SK-N-SH treated with all-trans-retinoic acid at 6 μM for 48 hours (cell line): Measurements from ENCODE around the gene PPARG.

Experiments used
- ATAC-seq: fragments of 200-7000 bp; cut with Tn5 transposase; 3 replicates; pipeline ENCODE4 v1.9.1; 2020; ENCODE audit warnings: mild to moderate bottlenecking, moderate library complexity
- ARNTL ChIP-seq: fragments of 450-650 bp; formaldehyde crosslinking; IDR thresholded peaks from 2 replicates; pipeline ENCODE4 v1.5.0; 2020; ENCODE audit warnings: low read depth, mild to moderate bottlenecking, moderate library complexity, borderline replicate concordance
- BACH2 ChIP-seq: fragments of 250-450 bp; sonication (Bioruptor Pico); IDR thresholded peaks from 2 replicates; pipeline ENCODE4 v1.9.0; 2021; ENCODE audit warnings: mild to moderate bottlenecking, borderline replicate concordance
- CSDC2 ChIP-seq: fragments of 250-450 bp; sonication (Bioruptor Pico); IDR thresholded peaks from 2 replicates; pipeline ENCODE4 v1.5.0; 2020; ENCODE audit warnings: mild to moderate bottlenecking, moderate library complexity
- ESRRG ChIP-seq: fragments of 250-450 bp; sonication (Bioruptor Pico); IDR thresholded peaks from 2 replicates; pipeline ENCODE4 v1.6.1; 2021; ENCODE audit warnings: mild to moderate bottlenecking
- GLIS3 ChIP-seq: fragments of 250-450 bp; sonication (Bioruptor Pico); IDR thresholded peaks from 2 replicates; pipeline ENCODE4 v1.5.0; 2020; ENCODE audit warnings: mild to moderate bottlenecking, moderate library complexity
- ISL1 ChIP-seq: fragments of 250-450 bp; sonication (Bioruptor Pico); IDR thresholded peaks from 2 replicates; pipeline ENCODE4 v2.1.2; 2022; ENCODE audit warnings: mild to moderate bottlenecking, moderate library complexity
- PPARA ChIP-seq: fragments of 250-450 bp; sonication (Bioruptor Pico); IDR thresholded peaks from 2 replicates; pipeline ENCODE4 v1.5.0; 2020; ENCODE audit warnings: mild to moderate bottlenecking, borderline replicate concordance
- SNAI2 ChIP-seq: fragments of 250-450 bp; sonication (Bioruptor Pico); IDR thresholded peaks from 2 replicates; pipeline ENCODE4 v1.5.0; 2020; ENCODE audit warnings: mild to moderate bottlenecking, moderate library complexity
- TCF4 ChIP-seq: fragments of 250-450 bp; sonication (Bioruptor Pico); IDR thresholded peaks from 2 replicates; pipeline ENCODE4 v1.8.0; 2021; ENCODE audit warnings: mild to moderate bottlenecking, moderate library complexity, borderline replicate concordance
- TOX ChIP-seq: fragments of 250-450 bp; sonication (Bioruptor Pico); IDR thresholded peaks from 2 replicates; pipeline ENCODE4 v1.8.0; 2021; ENCODE audit warnings: mild to moderate bottlenecking, moderate library complexity, borderline replicate concordance
- ZC3H10 ChIP-seq: fragments of 250-450 bp; sonication (Bioruptor Pico); IDR thresholded peaks from 2 replicates; pipeline ENCODE4 v1.5.1; 2021; ENCODE audit warnings: mild to moderate bottlenecking, moderate library complexity
- ZFP3 ChIP-seq: fragments of 250-450 bp; sonication (Bioruptor Pico); IDR thresholded peaks from 2 replicates; pipeline ENCODE4 v1.5.0; 2020; ENCODE audit warnings: mild to moderate bottlenecking, moderate library complexity
- ZNF565 ChIP-seq: fragments of 450-650 bp; formaldehyde crosslinking; conservative IDR thresholded peaks from 2 replicates; pipeline ENCODE4 v1.5.0; 2020; ENCODE audit warnings: low read depth, mild to moderate bottlenecking, moderate library complexity
- ZNF70 ChIP-seq: fragments of 450-650 bp; formaldehyde crosslinking; IDR thresholded peaks from 2 replicates; pipeline ENCODE4 v1.5.0; 2020; ENCODE audit warnings: mild to moderate bottlenecking, moderate library complexity
- ZNF8 ChIP-seq: fragments of 450-650 bp; formaldehyde crosslinking; IDR thresholded peaks from 2 replicates; pipeline ENCODE4 v1.5.0; 2020; ENCODE audit warnings: mild to moderate bottlenecking, moderate library complexity
- TF ChIP-seq, protein P1 (sequence below): fragments of 250-450 bp; sonication (Bioruptor Pico); IDR thresholded peaks from 2 replicates; pipeline ENCODE4 v1.5.1; 2021; ENCODE audit warnings: mild to moderate bottlenecking, moderate library complexity
- TF ChIP-seq, protein P2 (sequence below): fragments of 250-450 bp; sonication (Bioruptor Pico); IDR thresholded peaks from 2 replicates; pipeline ENCODE4 v1.5.0; 2020; ENCODE audit warnings: mild to moderate bottlenecking, moderate library complexity
- TF ChIP-seq, protein P3 (sequence below): fragments of 250-450 bp; sonication (Bioruptor Pico); IDR thresholded peaks from 2 replicates; pipeline ENCODE4 v1.5.1; 2020; ENCODE audit warnings: low read depth, mild to moderate bottlenecking, moderate library complexity
- TF ChIP-seq, protein P4 (sequence below): fragments of 250-450 bp; sonication (Bioruptor Pico); IDR thresholded peaks from 2 replicates; pipeline ENCODE4 v1.8.0; 2020; ENCODE audit warnings: mild to moderate bottlenecking, moderate library complexity, borderline replicate concordance

Gene PPARG

DNA sequence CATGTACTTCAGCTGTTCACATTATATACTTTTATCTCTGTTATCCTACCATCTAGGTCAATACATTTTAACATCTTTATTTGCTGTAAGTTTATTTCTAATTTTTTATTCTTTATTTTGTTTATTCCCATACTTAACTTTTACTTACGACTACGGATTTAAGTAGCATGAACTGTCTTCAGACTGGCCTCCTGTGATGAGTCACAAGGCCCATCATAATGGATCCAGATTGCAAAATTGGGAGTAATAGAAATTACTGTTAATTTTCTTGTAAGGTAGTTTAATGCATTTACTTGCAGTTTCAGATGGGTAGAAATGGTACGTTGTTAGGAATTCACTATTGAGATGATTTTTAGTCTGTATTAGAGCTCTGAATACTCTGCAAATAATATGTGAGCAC lies 45.9 kb downstream of the PPARG start:
- ATAC-seq, result no peak

DNA sequence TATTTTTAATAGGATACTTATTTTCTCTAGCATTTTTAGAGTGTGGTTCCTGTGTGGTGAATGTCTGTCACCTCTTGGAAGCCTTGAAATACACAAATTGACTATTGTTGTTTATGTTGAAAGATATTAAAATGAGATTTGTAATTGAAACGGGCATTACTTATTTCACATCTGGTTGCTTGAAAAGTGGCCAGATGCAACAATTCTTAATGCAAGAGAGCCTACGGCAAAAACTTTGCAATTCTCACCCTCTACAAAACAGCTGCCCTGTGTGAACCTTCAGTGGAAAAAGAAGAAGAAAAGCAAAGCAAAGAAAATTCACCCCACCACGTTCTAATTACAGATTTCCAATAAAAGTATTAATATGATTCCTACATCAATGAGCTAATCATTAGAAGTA lies 46.6 kb downstream of the PPARG start:
- no peak for TF ChIP-seq PPARA (CRISPR knock-in tag)
- no peak for TF ChIP-seq ARNTL
- no peak for TF ChIP-seq CSDC2
- TF ChIP-seq ZNF565 (CRISPR knock-in tag), result no peak
- TF ChIP-seq, protein P1, sequence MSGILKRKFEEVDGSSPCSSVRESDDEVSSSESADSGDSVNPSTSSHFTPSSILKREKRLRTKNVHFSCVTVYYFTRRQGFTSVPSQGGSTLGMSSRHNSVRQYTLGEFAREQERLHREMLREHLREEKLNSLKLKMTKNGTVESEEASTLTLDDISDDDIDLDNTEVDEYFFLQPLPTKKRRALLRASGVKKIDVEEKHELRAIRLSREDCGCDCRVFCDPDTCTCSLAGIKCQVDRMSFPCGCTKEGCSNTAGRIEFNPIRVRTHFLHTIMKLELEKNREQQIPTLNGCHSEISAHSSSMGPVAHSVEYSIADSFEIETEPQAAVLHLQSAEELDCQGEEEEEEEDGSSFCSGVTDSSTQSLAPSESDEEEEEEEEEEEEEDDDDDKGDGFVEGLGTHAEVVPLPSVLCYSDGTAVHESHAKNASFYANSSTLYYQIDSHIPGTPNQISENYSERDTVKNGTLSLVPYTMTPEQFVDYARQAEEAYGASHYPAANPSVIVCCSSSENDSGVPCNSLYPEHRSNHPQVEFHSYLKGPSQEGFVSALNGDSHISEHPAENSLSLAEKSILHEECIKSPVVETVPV, result no peak
- no peak for ATAC-seq

More for the DNA sequence above, 45.9 kb downstream of the PPARG start:
- TF ChIP-seq SNAI2 (no peak), ZC3H10 (CRISPR knock-in tag) (no peak), ZNF8 (no peak), ESRRG (CRISPR knock-in tag) (no peak), ISL1 (CRISPR knock-in tag) (no peak), BACH2 (CRISPR knock-in tag) (no peak), PPARA (CRISPR knock-in tag) (no peak), ZFP3 (CRISPR knock-in tag) (no peak), ARNTL (no peak)
- TF ChIP-seq, protein P1, result no peak
- TF ChIP-seq, protein P2, sequence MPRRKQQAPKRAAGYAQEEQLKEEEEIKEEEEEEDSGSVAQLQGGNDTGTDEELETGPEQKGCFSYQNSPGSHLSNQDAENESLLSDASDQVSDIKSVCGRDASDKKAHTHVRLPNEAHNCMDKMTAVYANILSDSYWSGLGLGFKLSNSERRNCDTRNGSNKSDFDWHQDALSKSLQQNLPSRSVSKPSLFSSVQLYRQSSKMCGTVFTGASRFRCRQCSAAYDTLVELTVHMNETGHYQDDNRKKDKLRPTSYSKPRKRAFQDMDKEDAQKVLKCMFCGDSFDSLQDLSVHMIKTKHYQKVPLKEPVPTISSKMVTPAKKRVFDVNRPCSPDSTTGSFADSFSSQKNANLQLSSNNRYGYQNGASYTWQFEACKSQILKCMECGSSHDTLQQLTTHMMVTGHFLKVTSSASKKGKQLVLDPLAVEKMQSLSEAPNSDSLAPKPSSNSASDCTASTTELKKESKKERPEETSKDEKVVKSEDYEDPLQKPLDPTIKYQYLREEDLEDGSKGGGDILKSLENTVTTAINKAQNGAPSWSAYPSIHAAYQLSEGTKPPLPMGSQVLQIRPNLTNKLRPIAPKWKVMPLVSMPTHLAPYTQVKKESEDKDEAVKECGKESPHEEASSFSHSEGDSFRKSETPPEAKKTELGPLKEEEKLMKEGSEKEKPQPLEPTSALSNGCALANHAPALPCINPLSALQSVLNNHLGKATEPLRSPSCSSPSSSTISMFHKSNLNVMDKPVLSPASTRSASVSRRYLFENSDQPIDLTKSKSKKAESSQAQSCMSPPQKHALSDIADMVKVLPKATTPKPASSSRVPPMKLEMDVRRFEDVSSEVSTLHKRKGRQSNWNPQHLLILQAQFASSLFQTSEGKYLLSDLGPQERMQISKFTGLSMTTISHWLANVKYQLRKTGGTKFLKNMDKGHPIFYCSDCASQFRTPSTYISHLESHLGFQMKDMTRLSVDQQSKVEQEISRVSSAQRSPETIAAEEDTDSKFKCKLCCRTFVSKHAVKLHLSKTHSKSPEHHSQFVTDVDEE, result no peak

DNA sequence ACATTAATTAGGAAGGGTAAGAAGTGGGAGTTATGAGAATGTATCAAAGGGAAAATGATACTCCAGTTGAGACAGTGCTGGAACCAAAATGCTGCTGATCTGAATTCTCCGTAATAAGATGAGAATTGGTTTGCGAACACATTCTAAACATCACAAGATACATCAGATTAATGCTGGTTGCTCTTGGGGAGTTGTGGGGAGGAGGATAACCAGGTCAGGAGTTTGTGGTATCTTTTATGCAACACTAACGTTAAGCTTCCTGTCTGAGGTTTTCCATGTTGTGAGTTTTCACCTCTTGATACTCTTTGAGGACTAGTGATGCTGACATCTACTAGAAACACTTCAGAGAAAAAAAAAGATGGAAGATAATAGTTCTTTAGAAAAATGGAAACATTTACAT lies 47.2 kb downstream of the PPARG start:
- TF ChIP-seq ZNF565 (CRISPR knock-in tag) (no peak), ISL1 (CRISPR knock-in tag) (no peak), PPARA (CRISPR knock-in tag) (no peak), ESRRG (CRISPR knock-in tag) (no peak), SNAI2 (no peak), ZNF8 (no peak), CSDC2 (no peak), TOX (no peak), GLIS3 (CRISPR knock-in tag) (no peak), ZC3H10 (CRISPR knock-in tag) (no peak), BACH2 (CRISPR knock-in tag) (no peak), TCF4 (CRISPR knock-in tag) (no peak), ARNTL (no peak), ZNF70 (CRISPR knock-in tag) (no peak)
- TF ChIP-seq, protein P1, result no peak
- TF ChIP-seq, protein P2, result no peak
- TF ChIP-seq, protein P3, sequence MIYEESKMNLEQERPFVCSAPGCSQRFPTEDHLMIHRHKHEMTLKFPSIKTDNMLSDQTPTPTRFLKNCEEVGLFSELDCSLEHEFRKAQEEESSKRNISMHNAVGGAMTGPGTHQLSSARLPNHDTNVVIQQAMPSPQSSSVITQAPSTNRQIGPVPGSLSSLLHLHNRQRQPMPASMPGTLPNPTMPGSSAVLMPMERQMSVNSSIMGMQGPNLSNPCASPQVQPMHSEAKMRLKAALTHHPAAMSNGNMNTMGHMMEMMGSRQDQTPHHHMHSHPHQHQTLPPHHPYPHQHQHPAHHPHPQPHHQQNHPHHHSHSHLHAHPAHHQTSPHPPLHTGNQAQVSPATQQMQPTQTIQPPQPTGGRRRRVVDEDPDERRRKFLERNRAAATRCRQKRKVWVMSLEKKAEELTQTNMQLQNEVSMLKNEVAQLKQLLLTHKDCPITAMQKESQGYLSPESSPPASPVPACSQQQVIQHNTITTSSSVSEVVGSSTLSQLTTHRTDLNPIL (CRISPR knock-in tag), result no peak
- TF ChIP-seq, protein P4, sequence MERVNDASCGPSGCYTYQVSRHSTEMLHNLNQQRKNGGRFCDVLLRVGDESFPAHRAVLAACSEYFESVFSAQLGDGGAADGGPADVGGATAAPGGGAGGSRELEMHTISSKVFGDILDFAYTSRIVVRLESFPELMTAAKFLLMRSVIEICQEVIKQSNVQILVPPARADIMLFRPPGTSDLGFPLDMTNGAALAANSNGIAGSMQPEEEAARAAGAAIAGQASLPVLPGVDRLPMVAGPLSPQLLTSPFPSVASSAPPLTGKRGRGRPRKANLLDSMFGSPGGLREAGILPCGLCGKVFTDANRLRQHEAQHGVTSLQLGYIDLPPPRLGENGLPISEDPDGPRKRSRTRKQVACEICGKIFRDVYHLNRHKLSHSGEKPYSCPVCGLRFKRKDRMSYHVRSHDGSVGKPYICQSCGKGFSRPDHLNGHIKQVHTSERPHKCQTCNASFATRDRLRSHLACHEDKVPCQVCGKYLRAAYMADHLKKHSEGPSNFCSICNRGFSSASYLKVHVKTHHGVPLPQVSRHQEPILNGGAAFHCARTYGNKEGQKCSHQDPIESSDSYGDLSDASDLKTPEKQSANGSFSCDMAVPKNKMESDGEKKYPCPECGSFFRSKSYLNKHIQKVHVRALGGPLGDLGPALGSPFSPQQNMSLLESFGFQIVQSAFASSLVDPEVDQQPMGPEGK, result no peak
- no peak for ATAC-seq
